Bronchial epithelial cell (primary cell): Measurements from ENCODE around the gene NCR2. TPM values are rescaled to one million over a fixed set of nuclear protein-coding genes. Genes with fewer than 3 reads are reported as not detected.

Source experiments
- DNase-seq: peaks from one replicate; pipeline ENCODE4 v3.0.0-alpha.2; 2010; ENCODE audit warnings: low read depth
- FAIRE-seq: peaks from 2 replicates; lab custom pipeline; 2011; peaks lifted over from hg19 to GRCh38; lab: Jason Lieb, UNC
- H3K27me3 ChIP-seq: 2 replicates; pipeline ENCODE4 v1.5.1; 2011; ENCODE audit warnings: low read length; ENCODE audit not compliant: control insufficient read depth, insufficient read depth
- H3K36me3 ChIP-seq: 2 replicates; pipeline ENCODE4 v1.5.1; 2011; ENCODE audit warnings: low read length; ENCODE audit not compliant: control insufficient read depth, insufficient read depth
- H3K4me3 ChIP-seq: 2 replicates; pipeline ENCODE4 v1.5.1; 2011; ENCODE audit warnings: mild to moderate bottlenecking, low read depth, low read length, control low read depth
- CTCF ChIP-seq: IDR thresholded peaks from 2 replicates; pipeline ENCODE4 v1.5.1; 2011; ENCODE audit warnings: mild to moderate bottlenecking, moderate library complexity, low read length, control low read depth, inconsistent platforms; ENCODE audit not compliant: insufficient read depth, severe bottlenecking
- total RNA-seq: library from RNA; depleted of rRNA; stranded (reverse); fragments of >200 nt; gene quantifications from 2 replicates; pipeline ENCODE4 v1.2.1, GENCODE V29; 2014

Gene NCR2
- total RNA-seq, 1 donor from 2014 or later: not detected

- Histone ChIP-seq H3K27me3 (peaks cover 7% of the 10 kb centered on the region), H3K4me3 (no peak overlapping the region), H3K36me3 (no peaks in the 10 kb centered on the region)
- FAIRE-seq (no peak), DNase-seq (no peak)
- TF ChIP-seq CTCF: no peak
Observed at GRCh38 chr6:41355952-41356351, 20.5 kb downstream of the NCR2 start.

GRCh38 chr6:41356825-41357224, 21.4 kb downstream of the NCR2 start:
- H3K36me3 ChIP-seq: no peaks in the 10 kb centered on the region
- no peak overlapping the region for H3K4me3 ChIP-seq
- no peak for TF ChIP-seq CTCF
- DNase-seq (no peak), FAIRE-seq (no peak)
- peaks cover 7% of the 10 kb centered on the region for H3K27me3 ChIP-seq

GRCh38 chr6:41358503-41358902, 23.1 kb downstream of the NCR2 start:
- DNase-seq (no peak), FAIRE-seq (no peak)
- no peak overlapping the region for H3K4me3 ChIP-seq
- H3K36me3 ChIP-seq: no peaks in the 10 kb centered on the region
- TF ChIP-seq CTCF: no peak
- peaks cover 7% of the 10 kb centered on the region for H3K27me3 ChIP-seq

GRCh38 chr6:41359617-41360313, 24.4 kb downstream of the NCR2 start:
- no peaks in the 10 kb centered on the region for H3K36me3 ChIP-seq
- TF ChIP-seq CTCF: no peak
- H3K27me3 ChIP-seq: peaks cover 7% of the 10 kb centered on the region
- DNase-seq: no peak
- no peak overlapping the region for H3K4me3 ChIP-seq
- no peak for FAIRE-seq

GRCh38 chr6:41360314-41360685, 24.9 kb downstream of the NCR2 start:
- FAIRE-seq: no peak
- no peaks in the 10 kb centered on the region for H3K36me3 ChIP-seq
- H3K4me3 ChIP-seq: no peak overlapping the region
- DNase-seq: no peak
- no peak for TF ChIP-seq CTCF
- H3K27me3 ChIP-seq: peaks cover 7% of the 10 kb centered on the region

- DNase-seq (no peak), FAIRE-seq (no peak)
- Histone ChIP-seq H3K36me3 (no peaks in the 10 kb centered on the region), H3K4me3 (no peak overlapping the region), H3K27me3 (no peaks in the 10 kb centered on the region)
- no peak for TF ChIP-seq CTCF
Observed at GRCh38 chr6:41366150-41366549, 30.7 kb downstream of the NCR2 start.
